Suprapubic skin (tissue), 4 donors: ENCODE data around the gene KCNA5. TPM values are rescaled to one million over a fixed set of nuclear protein-coding genes. Genes with fewer than 3 reads are reported as not detected.

Experiments used
- DNase-seq, 2 donors: peaks; one replicate each; pipeline ENCODE4 v3.0.0-alpha.2; 2019; ENCODE audit warnings: low spot score in 2 of 2
- H3K27ac ChIP-seq: fragments of 200-600 bp; sonication (generic); one replicate; pipeline ENCODE4 v1.5.1; 2019
- H3K27me3 ChIP-seq: fragments of 200-600 bp; sonication (generic); one replicate; pipeline ENCODE4 v1.5.1; 2019
- H3K36me3 ChIP-seq: fragments of 200-600 bp; sonication (generic); one replicate; pipeline ENCODE4 v1.5.1; 2019
- H3K4me1 ChIP-seq: fragments of 200-600 bp; sonication (generic); one replicate; pipeline ENCODE4 v1.5.1; 2019
- H3K4me3 ChIP-seq: fragments of 200-600 bp; sonication (generic); one replicate; pipeline ENCODE4 v1.5.1; 2019; ENCODE audit warnings: mild to moderate bottlenecking
- H3K9me3 ChIP-seq: fragments of 200-600 bp; sonication (generic); one replicate; pipeline ENCODE4 v1.5.1; 2019
- EP300 ChIP-seq: sonication (generic); formaldehyde crosslinking; IDR thresholded peaks from one replicate; pipeline ENCODE4 v1.6.1; 2017; ENCODE audit warnings: antibody characterized with exemption
- POLR2A ChIP-seq, 2 donors: fragments of 450-650 bp; IDR thresholded peaks; one replicate each; pipeline ENCODE4 v1.6.1; 2017; ENCODE audit warnings: antibody characterized with exemption in 2 of 2, mild to moderate bottlenecking in 2 of 2, moderate library complexity in 2 of 2
- POLR2AphosphoS5 ChIP-seq, 3 donors: sonication (generic); formaldehyde crosslinking; IDR thresholded peaks; one replicate each; pipeline ENCODE4 v1.6.1; 2017; ENCODE audit warnings: antibody characterized with exemption in 3 of 3
- WGBS: methylation state at CpG from one replicate; pipeline ENCODE4 v1.1.5; 2018; 5-methylcytosine and 5-hydroxymethylcytosine counted together
- total RNA-seq, 4 donors: library from RNA; depleted of rRNA; stranded (reverse); fragments of >200 nt; gene quantifications; one replicate each; pipeline ENCODE4 v1.1.0, GENCODE V29; 2016
- TF ChIP-seq, protein P1 (sequence below), 2 donors: fragments of 200-600 bp in 1 of 2; fragments of 450-650 bp in 1 of 2; sonication (generic) in 1 of 2; IDR thresholded peaks; one replicate each; pipeline ENCODE4 v1.5.1; 2016 to 2019; ENCODE audit warnings: antibody characterized with exemption in 2 of 2, mild to moderate bottlenecking in 1 of 2, moderate library complexity in 1 of 2

KCNA5 gene
- total RNA-seq, 4 donors from 2014 or later: 0.95 TPM; not detected in 3

DNA sequence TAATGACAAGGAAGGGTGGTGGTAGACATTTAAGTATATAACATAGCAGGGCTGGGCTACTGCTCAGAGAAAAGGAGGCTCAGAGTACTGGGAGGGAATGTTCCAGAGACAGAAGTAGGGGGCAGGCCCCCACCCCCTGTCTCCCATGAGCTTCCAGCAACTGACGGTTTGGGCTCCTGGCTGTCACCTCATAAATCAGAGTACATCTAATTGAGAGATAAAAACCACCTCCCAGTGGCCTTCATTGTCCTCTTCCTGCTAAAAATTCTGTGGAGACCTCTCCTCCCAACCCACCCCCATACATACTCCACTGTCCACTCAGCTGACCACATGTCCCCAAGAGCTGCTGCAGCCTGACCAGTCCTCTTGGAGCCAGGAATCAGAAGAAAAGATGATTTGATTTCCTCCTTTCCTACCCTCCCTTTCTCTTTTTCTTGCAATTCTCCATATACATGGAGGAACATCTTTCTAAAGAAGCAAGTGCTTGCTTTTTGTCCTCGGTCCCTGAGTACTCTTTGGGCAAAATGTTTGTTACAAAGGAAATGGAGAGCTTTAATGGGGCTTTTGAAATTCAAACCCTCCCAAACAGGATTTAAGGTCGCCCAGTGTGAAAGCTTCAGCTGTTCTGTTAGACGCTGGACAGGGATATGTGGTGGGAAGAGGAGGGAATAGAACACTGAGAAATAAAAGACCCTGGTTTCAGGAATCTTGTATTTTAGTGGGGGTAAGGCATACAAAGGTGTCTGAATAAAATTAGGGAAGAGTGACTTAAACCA is 16.4 kb upstream of the KCNA5 start:
- Histone ChIP-seq H3K4me1 (no peaks in the 10 kb centered on the region), H3K36me3 (no peaks in the 10 kb centered on the region), H3K4me3 (no peak overlapping the region), H3K27ac (no peak overlapping the region), H3K27me3 (no peaks in the 10 kb centered on the region), H3K9me3 (no peaks in the 10 kb centered on the region)
- 40% methylated on average over 4 of the region's 4 CpGs for WGBS
- TF ChIP-seq EP300 (no peak), POLR2AphosphoS5 (IDR thresholded peaks at IDR 0.05) (no peak), POLR2A (IDR thresholded peaks at IDR 0.05) (no peak)
- TF ChIP-seq, protein P1, sequence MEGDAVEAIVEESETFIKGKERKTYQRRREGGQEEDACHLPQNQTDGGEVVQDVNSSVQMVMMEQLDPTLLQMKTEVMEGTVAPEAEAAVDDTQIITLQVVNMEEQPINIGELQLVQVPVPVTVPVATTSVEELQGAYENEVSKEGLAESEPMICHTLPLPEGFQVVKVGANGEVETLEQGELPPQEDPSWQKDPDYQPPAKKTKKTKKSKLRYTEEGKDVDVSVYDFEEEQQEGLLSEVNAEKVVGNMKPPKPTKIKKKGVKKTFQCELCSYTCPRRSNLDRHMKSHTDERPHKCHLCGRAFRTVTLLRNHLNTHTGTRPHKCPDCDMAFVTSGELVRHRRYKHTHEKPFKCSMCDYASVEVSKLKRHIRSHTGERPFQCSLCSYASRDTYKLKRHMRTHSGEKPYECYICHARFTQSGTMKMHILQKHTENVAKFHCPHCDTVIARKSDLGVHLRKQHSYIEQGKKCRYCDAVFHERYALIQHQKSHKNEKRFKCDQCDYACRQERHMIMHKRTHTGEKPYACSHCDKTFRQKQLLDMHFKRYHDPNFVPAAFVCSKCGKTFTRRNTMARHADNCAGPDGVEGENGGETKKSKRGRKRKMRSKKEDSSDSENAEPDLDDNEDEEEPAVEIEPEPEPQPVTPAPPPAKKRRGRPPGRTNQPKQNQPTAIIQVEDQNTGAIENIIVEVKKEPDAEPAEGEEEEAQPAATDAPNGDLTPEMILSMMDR (IDR thresholded peaks at IDR 0.05): no peak
- no peak for DNase-seq

DNA sequence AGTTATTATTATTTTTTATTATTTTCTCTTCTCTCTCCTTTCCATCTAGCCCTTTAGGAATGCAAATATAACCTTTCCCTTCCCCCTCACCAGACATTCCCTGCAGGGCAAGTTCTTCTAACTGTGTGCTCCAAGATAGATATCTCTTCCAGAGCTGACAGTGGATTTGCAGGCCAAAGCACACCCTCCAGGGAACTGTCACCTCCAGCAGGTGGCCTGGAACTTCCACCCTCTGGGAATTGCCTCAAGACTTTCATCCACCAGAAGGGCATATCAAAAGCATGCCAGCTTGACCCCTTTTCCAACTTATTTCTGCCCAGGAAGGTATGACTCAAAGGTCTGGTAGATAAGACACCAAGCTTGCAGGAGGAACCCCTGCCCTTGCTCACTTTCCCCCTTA is 13.6 kb upstream of the KCNA5 start:
- H3K4me3 ChIP-seq: no peak overlapping the region

DNA sequence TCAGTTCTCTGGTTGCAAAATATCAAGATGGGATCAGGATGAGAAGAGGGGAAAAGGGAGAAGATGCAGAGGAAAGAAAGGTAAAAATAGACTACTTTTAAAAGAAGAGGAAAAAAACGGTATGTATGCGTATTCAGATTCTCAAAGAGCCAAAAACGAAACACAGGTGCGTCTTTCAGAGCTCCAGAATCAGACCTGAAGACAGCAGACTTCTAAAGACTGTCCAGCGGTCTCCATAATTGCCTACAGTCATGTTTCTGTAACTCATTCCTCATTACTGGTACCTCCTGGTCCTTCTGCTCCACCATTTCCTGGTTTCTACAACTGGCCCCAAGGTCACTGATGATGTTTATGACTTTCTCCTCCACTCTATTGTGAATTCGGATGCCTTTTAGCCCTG is 12.4 kb upstream of the KCNA5 start:
- no peaks in the 10 kb centered on the region for H3K9me3 ChIP-seq
- H3K36me3 ChIP-seq: no peaks in the 10 kb centered on the region
- H3K27me3 ChIP-seq: peaks cover 6% of the 10 kb centered on the region
- no peak for DNase-seq
- WGBS: 90% methylated on average over 6 of the region's 6 CpGs
- no peak for TF ChIP-seq EP300
- no peak for TF ChIP-seq POLR2AphosphoS5 (IDR thresholded peaks at IDR 0.05)
- TF ChIP-seq, protein P1 (IDR thresholded peaks at IDR 0.05): no peak
- TF ChIP-seq POLR2A (IDR thresholded peaks at IDR 0.05): no peak
- no peaks in the 10 kb centered on the region for H3K4me1 ChIP-seq
- H3K4me3 ChIP-seq: no peak overlapping the region
- no peak overlapping the region for H3K27ac ChIP-seq

More for the DNA sequence above, 13.6 kb upstream of the KCNA5 start:
- Histone ChIP-seq H3K4me1 (no peaks in the 10 kb centered on the region), H3K27ac (no peak overlapping the region), H3K27me3 (peaks cover 4% of the 10 kb centered on the region), H3K36me3 (no peaks in the 10 kb centered on the region), H3K9me3 (no peaks in the 10 kb centered on the region)
- DNase-seq: no peak
- TF ChIP-seq POLR2AphosphoS5 (IDR thresholded peaks at IDR 0.05): no peak
- TF ChIP-seq EP300: no peak
- TF ChIP-seq POLR2A (IDR thresholded peaks at IDR 0.05): no peak
- TF ChIP-seq, protein P1 (IDR thresholded peaks at IDR 0.05): no peak

DNA sequence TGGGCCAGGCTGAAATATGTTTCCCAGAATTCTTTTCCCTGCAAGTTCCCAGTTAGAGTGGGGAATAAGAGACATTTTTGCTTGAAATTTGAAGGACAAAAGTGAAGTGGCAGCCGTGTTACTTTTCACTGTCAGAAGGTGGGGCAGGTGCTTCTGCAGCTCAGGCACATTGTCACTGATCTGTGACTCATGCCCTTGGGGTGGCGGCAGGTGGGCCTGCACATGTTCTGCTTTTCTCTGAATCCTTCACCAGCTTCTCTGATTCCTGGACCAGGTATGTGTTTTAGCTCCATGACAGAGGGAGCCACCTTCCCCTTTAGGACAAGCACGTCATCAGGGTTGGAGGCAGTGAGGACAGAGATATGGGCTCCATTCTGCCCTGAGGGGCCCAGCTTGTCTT is 11.7 kb upstream of the KCNA5 start:
- peaks cover 8% of the 10 kb centered on the region for H3K27me3 ChIP-seq
- DNase-seq: no peak
- H3K4me1 ChIP-seq: no peaks in the 10 kb centered on the region
- H3K9me3 ChIP-seq: no peaks in the 10 kb centered on the region
- H3K27ac ChIP-seq: no peak overlapping the region
- no peaks in the 10 kb centered on the region for H3K36me3 ChIP-seq
- WGBS: 87% methylated on average over 3 of the region's 3 CpGs
- no peak for TF ChIP-seq EP300
- no peak for TF ChIP-seq POLR2AphosphoS5 (IDR thresholded peaks at IDR 0.05)
- TF ChIP-seq, protein P1 (IDR thresholded peaks at IDR 0.05): no peak
- no peak for TF ChIP-seq POLR2A (IDR thresholded peaks at IDR 0.05)
- no peak overlapping the region for H3K4me3 ChIP-seq

DNA sequence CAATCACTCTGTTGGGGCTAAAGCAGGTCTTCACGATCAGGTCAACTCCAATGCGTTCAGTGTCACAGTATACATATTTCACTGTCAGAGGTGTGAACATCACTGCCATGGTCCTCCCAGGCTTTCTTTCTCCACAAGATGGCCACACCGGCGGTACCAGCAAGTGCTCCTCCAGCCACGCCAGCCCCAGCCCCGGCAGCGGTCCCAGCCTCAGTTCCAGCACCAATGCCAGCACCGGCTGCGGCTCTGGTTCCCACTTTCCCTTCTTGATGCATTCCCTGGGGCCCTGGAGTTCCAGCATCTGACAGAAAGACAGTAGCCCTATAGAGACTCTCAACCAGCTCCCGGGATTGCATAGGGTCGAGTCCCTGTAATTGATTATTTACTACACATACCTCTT is 10.9 kb upstream of the KCNA5 start:
- Histone ChIP-seq H3K36me3 (no peaks in the 10 kb centered on the region), H3K4me1 (no peaks in the 10 kb centered on the region), H3K9me3 (no peaks in the 10 kb centered on the region), H3K27ac (no peak overlapping the region), H3K4me3 (no peak overlapping the region), H3K27me3 (peaks cover 8% of the 10 kb centered on the region)
- TF ChIP-seq, protein P1 (IDR thresholded peaks at IDR 0.05): no peak
- TF ChIP-seq EP300: no peak
- no peak for TF ChIP-seq POLR2A (IDR thresholded peaks at IDR 0.05)
- TF ChIP-seq POLR2AphosphoS5 (IDR thresholded peaks at IDR 0.05): no peak
- 91% methylated on average over 11 of the region's 11 CpGs for WGBS
- no peak for DNase-seq
